Mesothelial cell of epicardium (in vitro differentiated cells): ENCODE measurements around the gene RPL36. TPM values are rescaled to one million over a fixed set of nuclear protein-coding genes. Genes with fewer than 3 reads are reported as not detected.
A peak's percentile ranks its signal among the peaks of the same experiment; 100 is the strongest.

Source experiments
- DNase-seq, 2 experiments: peaks; one replicate each; pipeline ENCODE4 v3.0.0; 2021; ENCODE audit warnings: low spot score in 2 of 2; ENCODE audit not compliant: unreplicated experiment in 2 of 2
- H3K27ac Mint-ChIP-seq: 2 replicates; pipeline ENCODE4 v1.8.0; 2021; ENCODE audit warnings: mixed read lengths
- H3K27me3 Mint-ChIP-seq: 2 replicates; pipeline ENCODE4 v1.8.0; 2021; ENCODE audit warnings: low read depth, mixed read lengths
- H3K36me3 Mint-ChIP-seq: 2 replicates; pipeline ENCODE4 v1.8.0; 2021; ENCODE audit warnings: mixed read lengths
- H3K4me1 Mint-ChIP-seq: 2 replicates; pipeline ENCODE4 v1.8.0; 2021; ENCODE audit warnings: mixed read lengths
- H3K4me3 Mint-ChIP-seq: 2 replicates; pipeline ENCODE4 v1.8.0; 2021; ENCODE audit warnings: mild to moderate bottlenecking, moderate library complexity, mixed read lengths
- H3K9me3 Mint-ChIP-seq: 2 replicates; pipeline ENCODE4 v1.8.0; 2021; ENCODE audit warnings: mixed read lengths
- CTCF ChIP-seq: fragments of 200-600 bp; sonication (generic); IDR thresholded peaks from one replicate; pipeline ENCODE4 v1.5.0; 2021; ENCODE audit warnings: antibody characterized with exemption; ENCODE audit not compliant: unreplicated experiment
- total RNA-seq: library from RNA; stranded (reverse); gene quantifications from 3 replicates; pipeline ENCODE4 v1.2.1, GENCODE V29; 2021

The RPL36 gene
- total RNA-seq, 1 donor from 2014 or later, result 947 TPM

DNA sequence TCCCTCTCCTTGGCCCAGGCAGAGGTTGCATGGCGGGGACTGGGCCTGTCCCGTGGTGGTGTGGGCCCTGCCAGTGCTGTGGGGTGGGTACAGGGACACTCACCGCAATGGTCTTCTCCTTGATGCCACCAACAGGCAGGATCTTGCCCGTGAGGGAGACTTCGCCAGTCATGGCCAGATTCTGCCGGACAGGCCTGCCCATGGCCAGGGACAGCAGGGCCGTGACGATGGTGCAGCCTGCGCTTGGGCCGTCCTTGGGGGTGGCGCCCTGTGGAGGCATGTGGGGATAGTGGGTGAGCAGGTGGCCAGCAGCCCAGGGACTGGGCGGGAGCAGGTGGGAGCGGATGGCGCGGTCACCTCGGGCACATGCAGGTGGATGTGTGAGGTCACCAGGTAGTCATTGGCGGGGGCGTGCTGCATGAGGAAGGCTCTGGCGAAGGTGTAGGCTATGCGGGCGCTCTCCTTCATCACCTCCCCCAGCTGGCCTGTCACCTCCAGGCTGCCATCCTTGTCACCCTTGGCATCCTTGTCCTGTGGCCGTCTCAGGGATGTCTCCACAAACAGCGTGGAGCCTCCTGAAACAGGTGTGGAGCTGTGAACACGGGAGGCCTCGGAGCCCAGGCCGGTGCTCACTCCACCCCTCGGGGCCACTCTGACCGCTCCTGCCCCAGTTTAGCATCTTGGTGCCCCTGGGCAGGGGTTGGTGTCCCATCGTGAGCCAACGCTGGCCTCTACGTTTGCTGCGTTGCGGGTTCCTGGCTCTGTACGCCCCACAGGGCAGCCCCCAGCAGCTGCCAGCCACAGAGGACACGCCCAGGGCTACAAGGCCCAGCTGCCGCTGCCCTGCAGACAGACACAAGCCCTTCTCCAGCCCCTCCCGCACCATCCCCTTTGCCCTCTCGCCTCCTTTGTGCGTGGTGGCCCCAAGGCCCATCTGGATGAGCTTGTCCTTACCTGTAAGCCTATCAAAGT lies 3.4 kb downstream of the RPL36 start:
- DNase-seq, result no peak
- H3K27ac Mint-ChIP-seq, result no peak overlapping the region
- no peaks in the 10 kb centered on the region for H3K9me3 Mint-ChIP-seq
- no peak for TF ChIP-seq CTCF
- no peaks in the 10 kb centered on the region for H3K36me3 Mint-ChIP-seq
- peak overlapping the region; percentile 98 for H3K4me3 Mint-ChIP-seq
- H3K4me1 Mint-ChIP-seq, result peaks cover 16% of the 10 kb centered on the region
- no peaks in the 10 kb centered on the region for H3K27me3 Mint-ChIP-seq

GRCh38 chr19:5694167-5694955 lies 4.3 kb downstream of the RPL36 start:
- DNase-seq, result no peak
- H3K4me1 Mint-ChIP-seq, result peaks cover 16% of the 10 kb centered on the region
- H3K27me3 Mint-ChIP-seq, result no peaks in the 10 kb centered on the region
- no peak overlapping the region for H3K27ac Mint-ChIP-seq
- no peak overlapping the region for H3K4me3 Mint-ChIP-seq
- no peak for TF ChIP-seq CTCF
- no peaks in the 10 kb centered on the region for H3K9me3 Mint-ChIP-seq
- H3K36me3 Mint-ChIP-seq, result no peaks in the 10 kb centered on the region

DNA sequence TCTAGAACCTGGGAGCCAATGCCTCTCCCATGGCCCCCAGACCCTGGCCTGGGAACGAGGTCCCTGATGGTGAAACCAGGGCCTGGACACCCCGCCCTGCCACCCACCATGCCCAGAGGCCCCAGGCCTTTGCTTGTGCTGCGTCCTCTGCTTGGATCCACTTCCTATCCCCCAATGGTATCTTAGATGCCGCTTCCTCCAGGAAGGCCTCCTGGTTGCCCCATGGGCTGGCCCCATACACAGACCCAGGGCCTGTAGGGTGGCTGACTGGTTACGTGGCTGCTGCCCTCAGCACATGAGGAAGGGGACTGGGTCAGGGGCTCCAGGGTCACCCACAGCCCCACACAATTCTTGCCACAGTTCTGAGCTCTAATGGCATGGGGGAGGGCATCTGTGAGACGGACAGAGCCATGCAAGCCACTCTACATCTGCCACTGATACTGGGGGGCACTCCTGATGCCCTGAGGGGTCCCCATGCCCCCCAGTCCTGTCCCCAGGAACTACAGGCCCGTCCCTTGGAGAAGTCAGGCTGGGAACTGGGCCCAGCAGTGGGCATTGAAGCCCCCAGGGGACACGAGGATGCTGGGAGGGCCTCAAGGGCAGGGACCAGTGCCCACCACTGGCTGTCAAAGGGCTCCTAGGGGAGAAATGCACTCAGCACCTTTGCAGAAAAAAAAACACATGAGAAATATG lies 5.0 kb downstream of the RPL36 start:
- Mint-ChIP-seq H3K36me3 (no peaks in the 10 kb centered on the region), H3K27me3 (no peaks in the 10 kb centered on the region), H3K4me3 (no peak overlapping the region), H3K9me3 (no peaks in the 10 kb centered on the region), H3K27ac (no peak overlapping the region), H3K4me1 (peaks cover 14% of the 10 kb centered on the region)
- no peak for TF ChIP-seq CTCF
- DNase-seq, result no peak

GRCh38 chr19:5695649-5696195 lies 5.6 kb downstream of the RPL36 start:
- H3K9me3 Mint-ChIP-seq, result no peaks in the 10 kb centered on the region
- no peak overlapping the region for H3K27ac Mint-ChIP-seq
- no peak for TF ChIP-seq CTCF
- no peaks in the 10 kb centered on the region for H3K27me3 Mint-ChIP-seq
- H3K36me3 Mint-ChIP-seq, result peaks cover 3% of the 10 kb centered on the region
- DNase-seq, result no peak
- peaks cover 12% of the 10 kb centered on the region for H3K4me1 Mint-ChIP-seq
- no peak overlapping the region for H3K4me3 Mint-ChIP-seq
